ENCODE data around the gene PLEKHA7.
"Not testable (repeated sequence)": the region's sequence is repeated elsewhere in the genome, so short reads cannot be mapped to it uniquely, and the experiment has no call there.

PLEKHA7 gene

GRCh38 chr11:17004486-17005148 lies 9.6 kb downstream of the PLEKHA7 start:
- DNase-seq = no peak

DNA sequence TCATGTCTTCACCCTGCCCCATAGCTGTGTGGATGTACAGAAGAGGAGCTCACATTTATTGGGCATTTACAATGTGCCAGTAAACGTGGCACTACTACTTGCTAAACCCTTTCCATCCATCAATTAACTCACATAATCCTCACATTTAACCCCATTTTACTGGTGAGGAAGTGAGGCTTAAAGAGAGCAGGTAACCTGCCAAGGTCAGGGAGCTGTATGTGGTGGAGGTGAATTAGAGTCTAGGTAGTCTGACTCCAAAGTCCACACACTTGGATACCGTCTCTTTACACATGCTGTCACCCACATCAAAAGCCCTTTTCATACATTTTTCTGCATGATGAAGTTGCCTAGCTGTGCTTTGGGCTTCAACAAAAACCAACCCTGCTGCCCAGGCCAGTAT lies 10.8 kb downstream of the PLEKHA7 start:
- DNase-seq = no peak

DNA sequence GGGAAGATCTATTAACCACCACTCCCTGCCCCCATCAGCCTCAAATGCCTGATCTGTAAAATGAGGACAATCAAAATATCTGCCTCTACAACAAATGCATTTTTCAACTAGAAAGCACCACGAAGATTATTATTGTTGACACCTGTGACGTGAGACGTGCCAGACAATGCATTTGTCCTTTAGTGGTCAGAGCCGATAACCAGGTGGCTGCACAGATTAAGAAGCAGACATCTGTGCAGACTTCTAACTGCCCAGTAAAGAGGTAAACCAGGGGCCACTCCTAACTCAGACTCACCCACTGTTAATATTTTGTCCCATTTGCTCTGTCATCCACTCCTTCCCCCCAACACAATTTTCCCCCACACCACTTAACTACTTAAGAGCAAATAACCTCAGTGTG lies 11.7 kb downstream of the PLEKHA7 start:
- no peak for DNase-seq

DNA sequence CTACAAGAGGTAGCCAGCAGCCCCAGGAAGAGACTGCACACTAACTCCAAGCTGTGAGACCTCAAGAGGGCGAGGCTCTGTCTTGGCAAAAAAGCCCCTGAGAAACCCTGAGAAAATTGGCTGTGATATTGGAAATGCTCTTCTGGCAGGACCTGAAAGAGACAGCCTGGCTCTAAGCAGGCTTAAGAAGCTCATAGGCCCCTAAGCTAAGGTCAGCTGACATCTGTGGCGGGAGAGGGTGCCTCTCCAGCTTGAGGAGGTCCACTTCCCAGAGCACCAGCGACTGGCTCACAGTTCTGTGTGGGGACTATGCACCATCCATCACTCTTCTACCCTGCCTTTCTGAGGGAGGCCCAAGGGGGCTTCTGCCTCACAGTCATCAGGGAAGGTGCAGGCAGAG lies 12.4 kb downstream of the PLEKHA7 start:
- no peak for DNase-seq

DNA sequence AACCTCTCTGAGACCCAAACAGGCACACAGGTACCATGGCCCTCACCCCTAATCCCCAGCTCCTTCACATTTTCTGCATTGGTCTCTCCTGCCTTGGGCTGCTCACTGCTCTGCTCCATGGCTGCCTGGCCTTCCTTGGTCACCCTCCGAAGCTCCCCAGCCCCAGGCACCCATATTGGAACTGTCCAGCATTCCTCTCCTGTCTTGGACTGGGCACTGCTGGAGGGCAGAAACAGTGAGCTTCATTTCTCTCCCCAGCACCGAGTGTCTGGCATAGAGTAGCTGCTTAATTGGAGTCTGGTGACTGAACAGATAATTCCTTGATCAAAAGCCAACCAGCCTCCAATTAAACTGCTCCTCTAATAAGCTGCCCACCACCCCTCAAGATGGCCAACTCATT lies 13.2 kb downstream of the PLEKHA7 start:
- DNase-seq = no peak

DNA sequence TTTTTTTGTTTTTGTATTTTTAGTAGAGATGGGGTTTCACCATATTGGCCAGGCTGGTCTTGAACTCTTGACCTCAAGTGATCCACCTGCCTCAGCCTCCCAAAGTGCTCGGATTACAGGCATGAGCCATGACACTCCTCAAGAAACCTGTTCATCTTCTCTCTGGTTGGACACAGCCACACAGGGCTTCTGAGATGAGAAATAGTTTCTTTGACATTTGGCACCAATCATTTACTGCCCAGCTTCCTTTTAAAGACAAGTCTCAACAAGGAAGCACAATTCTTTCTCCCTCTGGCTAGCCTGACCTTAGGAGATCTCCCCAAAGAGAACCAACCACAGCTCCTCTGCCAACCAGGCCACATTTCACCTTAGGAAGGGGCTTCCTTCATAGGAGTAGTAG lies 14.0 kb downstream of the PLEKHA7 start:
- not testable (repeated sequence) for DNase-seq

DNA sequence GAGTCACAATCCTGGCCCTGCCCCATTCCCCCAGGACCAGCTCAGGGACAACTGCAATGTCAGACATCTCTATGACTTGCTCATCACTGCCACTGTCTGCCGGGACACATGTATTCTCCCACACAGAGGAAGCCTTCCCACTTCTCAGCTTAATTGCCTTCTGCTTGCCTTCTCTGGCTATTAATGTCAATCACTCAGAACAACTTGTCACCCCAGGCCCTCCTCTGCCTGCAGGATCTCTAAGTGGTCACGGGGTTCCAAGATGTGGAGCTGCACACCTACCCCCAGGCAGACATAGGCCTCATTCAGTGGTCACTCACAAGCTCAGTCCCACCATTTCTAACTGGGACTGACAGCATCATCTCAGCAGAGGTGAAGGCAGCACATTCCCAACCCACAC lies 15.1 kb downstream of the PLEKHA7 start:
- DNase-seq = no peak

DNA sequence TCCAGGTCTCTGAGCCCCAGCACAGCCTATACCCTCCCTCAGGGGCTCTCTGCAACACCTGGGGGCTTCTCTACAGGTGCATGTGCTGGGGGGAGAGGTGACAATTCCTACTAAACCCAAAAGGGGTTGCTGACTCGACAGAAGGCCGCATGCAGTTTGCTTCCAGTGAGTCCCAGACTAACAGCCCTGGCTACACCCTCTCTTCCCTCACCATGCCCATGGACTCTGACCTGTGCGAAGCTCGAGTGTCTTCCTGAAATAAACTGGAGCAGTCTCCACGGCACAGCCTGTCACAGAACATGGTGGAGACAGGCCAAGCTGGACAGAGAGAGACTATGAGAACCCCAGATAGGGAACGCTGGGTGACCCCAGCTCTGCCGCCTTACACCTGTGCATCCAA lies 16.6 kb downstream of the PLEKHA7 start:
- no peak for DNase-seq

DNA sequence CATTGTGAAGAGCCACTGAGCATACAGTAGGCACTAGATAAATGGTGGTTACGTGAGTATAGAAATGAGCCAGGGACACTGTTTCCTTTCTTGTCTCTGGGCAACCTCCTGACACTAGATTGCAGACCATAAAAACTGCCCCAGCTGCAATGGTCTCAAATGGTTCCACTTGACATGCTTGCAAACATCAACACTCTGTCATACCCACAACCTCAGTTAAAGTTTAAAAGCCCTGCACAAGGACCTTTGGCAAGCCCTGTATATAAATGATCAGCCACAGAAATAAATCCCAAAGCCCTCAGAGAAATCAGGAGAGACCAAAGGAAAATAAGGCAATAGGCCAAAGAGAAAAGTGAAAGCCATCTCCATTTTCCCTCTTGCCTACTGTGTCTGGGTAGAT lies 20.7 kb downstream of the PLEKHA7 start:
- DNase-seq = no peak

DNA sequence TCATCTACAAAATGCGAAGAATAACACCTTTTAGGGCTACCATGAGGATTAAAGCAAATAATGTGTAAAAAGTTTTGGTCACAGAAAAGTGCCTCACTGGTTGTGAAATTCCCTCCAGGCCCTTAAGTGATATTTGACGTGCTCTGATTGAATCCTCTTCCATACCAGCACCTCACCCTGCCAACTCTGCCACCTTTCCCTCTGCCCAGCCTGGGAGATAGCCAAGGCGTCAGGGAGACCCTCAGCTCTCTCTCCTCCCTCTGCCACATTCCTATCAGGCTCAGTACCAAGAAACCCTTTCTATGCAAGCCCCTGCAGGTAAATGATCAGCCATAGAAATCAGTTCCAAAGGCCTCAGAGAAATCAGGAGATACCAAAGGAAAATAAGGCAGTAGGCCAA lies 21.4 kb downstream of the PLEKHA7 start:
- DNase-seq = no peak

GRCh38 chr11:16989554-16989953 lies 24.7 kb downstream of the PLEKHA7 start:
- DNase-seq = no peak

DNA sequence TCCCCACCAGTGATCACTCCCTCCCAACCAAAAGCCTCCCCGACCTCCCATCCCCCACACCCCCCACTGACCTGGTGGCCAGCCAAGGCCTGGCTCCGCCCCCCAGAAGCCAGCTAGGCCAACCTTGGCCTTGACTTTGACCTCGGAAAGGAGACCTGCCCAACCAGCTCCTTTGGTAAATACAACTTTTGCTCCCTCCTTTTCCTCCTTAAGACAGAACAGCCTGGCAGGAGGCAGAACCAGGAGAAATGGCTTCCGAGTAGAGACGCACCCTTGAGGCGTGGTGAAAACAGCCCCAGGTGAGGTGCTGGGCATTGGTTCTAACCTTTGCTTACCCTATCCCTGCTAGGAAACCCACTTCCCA lies 27.0 kb downstream of the PLEKHA7 start:
- DNase-seq = no peak

GRCh38 chr11:16986434-16987204 lies 27.6 kb downstream of the PLEKHA7 start:
- DNase-seq = peak; percentile 23 to 26

DNA sequence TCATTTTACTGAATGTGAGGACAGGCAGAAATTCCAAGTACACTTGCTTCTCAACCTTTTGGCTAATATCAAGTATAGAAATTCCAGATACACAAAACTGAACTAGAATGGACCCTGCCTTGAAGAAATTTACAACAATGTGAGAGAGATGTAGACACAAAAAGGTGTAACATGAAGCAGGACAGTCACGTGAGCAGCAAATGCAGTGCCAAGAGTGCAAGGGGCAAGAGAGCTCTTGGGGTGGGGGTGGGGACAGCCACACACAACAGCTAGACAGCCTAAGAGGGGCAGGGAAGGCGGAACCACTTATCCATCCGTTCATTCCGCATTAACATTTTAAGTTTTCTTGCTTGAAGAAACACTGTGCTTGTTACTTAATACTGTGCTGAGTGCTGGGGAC lies 28.9 kb downstream of the PLEKHA7 start:
- DNase-seq = no peak

DNA sequence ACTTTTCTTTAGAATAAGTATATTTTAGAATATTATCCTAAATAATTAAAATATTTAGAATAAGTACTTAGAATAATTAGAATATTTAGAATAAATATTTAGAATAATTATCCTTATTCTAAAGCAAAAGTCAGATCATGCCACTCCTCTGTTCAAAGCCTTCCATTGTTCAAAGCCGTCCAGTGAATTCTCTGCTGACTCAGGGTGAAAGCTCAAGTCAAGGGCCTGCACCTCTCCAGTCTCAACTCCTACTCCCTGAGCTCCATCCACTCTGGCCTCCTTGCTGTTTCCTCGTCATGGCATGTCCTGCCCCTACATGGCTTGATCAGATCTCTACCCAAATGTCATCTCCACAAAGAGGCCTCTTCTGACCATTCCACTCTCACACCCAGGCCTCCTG lies 30.0 kb downstream of the PLEKHA7 start:
- no peak for DNase-seq

GRCh38 chr11:16982809-16983208 lies 31.4 kb downstream of the PLEKHA7 start:
- DNase-seq = no peak

GRCh38 chr11:16982256-16982671 lies 31.9 kb downstream of the PLEKHA7 start:
- DNase-seq = no peak

DNA sequence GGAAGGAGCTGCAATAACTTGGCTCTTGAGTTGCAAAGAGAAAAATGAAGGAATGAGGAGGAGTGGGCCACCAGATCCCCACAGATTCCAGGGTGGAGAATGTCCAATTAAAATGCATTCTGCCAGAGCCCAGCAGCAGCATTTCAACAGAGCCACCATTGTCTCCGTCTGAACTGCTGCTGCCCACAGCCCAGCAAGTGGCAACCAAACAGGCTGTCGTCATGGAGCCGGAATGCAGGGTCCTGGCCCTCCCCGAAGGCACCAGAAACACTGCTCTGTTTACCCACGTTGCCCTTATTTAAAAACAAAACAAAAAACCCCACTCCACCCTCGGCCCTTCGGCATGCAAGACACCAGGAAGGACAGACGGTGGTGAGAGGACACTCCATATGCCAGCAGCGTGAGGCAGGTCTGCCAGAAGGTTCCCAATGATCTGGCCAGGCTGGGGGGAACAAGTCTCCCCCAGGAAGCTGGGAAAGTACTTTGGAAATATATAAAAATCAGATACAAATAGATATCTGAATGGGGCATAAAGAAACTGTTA lies 32.5 kb downstream of the PLEKHA7 start:
- no peak for DNase-seq

DNA sequence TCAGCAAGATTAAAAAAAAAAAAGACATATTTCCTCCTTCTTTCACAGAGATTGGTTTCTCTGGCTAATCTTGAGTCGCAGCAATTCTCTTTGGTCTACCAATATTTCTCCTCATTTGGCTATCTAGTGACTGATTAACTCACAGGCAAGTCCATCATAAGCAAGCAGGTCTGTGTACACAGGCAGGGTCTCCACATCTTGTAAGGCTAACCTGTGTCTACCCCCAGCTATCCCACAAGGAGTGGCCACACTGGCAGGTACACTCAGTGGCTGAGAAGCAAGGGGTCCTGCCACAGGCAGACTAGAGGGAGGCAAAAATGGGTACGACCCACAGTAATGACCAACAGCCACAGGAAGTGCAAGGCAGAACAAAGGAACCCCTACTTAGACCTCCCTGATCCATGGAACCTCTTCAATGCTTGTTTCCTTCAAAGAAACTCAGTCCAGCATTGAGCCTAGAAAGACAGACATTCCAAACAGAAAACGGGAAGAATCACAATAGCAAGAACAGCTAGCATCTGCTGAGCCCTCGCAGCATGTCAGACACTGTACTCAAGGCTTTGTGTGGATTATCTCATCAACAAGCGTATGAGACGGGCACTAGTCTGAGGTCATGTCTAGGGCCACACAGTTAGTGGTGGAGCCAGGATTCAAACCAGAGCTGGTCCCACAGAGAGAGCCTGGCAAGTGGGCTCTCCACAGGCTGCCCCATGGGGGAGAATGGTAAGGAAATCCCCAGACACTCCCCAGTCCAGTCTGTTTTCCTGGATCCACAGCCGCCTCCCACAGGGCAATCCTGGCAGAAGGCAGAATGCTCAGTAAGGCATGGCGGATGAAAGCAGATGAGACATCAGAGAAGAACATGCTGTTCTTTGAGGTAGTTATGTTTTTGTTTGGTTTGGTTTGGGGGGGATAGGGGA lies 34.3 kb downstream of the PLEKHA7 start:
- no peak for DNase-seq

DNA sequence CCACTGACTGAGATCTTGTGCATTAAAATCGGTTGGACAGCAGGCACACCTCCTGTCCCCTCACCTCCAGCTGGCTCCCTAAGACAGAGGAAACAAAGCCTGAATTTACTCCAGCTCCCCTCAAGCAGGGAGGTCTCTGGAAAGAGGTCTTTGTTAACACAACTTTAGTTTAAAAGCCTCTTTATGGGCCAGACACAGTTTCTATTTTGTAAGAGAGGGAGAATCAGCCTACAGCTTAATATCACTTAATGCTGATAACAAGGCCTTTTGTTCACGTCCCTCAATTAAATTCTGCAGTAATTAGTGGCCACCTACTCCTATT lies 36.3 kb downstream of the PLEKHA7 start:
- no peak for DNase-seq

DNA sequence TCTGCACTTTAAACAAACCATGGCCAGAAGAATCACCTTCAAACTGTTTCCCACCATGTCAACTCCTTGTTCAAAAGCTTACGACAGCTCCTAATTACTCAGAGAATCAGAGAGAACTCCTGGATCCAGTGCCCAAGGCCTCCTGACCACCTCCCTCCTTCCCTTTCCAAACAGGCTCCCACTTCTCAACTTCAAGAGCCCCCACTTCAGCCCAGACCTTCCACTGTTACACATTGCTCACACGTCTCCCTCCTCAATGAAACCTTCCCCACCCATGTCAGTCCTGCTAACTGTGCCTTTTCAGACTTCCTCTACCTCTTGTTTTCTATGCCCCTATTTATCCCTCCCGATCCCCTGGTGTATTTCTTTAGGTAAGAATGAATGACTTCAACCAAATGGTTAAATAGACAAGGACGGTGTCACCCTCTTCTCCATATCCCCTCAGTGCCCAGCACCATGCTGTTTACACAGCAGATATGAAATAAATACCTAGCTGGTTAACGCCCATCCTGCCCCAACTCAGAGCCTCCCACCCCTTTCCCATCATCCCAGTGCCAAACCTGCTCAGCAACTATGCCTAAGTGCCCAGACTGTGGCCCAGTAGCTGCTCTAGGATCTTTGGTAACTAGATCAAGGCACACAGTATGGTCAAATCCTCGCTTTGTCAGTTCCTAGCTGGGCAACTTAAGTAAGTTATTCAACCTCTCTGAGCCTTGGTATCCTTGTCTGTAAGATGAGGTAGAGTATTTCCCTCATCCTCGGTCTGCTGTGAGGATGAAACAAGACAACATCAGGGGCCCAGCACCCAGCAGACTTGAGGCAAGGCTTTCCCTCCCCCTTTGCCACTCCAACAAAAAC lies 36.8 kb downstream of the PLEKHA7 start:
- no peak for DNase-seq

DNA sequence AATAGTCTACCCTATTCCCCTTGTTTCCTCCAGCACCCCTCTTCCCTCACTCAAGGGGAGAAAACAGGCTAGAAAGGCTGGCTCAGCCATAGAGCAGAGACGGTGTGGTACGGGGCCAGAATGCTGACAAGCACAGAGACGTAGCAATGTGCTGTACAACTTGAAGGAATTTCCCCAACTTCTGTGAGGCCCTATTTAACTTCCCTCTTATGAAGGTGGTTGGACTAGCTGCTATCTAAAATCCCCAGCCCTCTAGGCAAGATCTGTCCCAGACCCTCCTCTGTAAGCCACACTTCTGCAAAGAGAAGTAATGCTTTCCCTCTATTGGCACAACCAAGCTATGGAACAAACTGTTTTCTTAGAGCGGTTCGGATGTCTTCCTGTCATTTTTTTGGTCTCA lies 37.8 kb downstream of the PLEKHA7 start:
- no peak for DNase-seq

DNA sequence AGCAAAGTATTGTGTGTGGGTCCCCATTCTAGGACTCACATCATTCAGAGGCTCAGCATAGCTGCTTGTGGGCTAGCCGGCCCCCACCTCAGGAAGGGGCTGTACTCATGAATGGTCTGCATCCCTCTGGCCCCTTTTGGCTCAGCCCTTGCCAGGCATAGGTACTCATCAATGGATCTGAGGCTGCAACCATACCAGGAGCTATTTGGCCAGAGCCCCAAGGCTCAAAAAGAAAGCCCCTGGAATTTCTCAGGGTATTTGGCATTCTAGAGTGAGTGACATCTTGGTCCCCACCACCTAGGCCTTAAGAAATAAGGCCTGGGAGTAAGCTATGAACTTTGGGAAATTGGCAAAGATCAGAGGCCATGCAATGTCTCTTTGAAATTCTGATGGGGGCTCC lies 38.3 kb downstream of the PLEKHA7 start:
- DNase-seq = no peak

Data from activated CD4-positive, alpha-beta T cell treated with anti-CD3 and anti-CD28 coated beads, Interleukin-2, amount 50 U/mL, for 4 hours (primary cell).